H1 (cell line): ENCODE data around the gene CD34. TPM values are rescaled to one million over a fixed set of nuclear protein-coding genes. Genes with fewer than 3 reads are reported as not detected.

ENCODE experiments used
- polyA plus RNA-seq, 7 experiments: library from polyadenylated mRNA; depleted of rRNA in 3 of 7; stranded (reverse) in 5 of 7; unstranded in 2 of 7; fragments of >200 nt in 5 of 7; fragments of 200-250 nt in 2 of 7; gene quantifications; 1 replicate in 5 of 7; 2 replicates in 1 of 7; 4 replicates in 1 of 7; pipeline versions ENCODE4 v1.2.1 to v1.2.3, GENCODE V29; 2011 to 2013; ENCODE audit warnings: missing spikeins in 2 of 7, mixed read lengths in 2 of 7
- total RNA-seq: library from RNA; stranded (reverse); fragmentation: NEBNext Ultra II Directional; extraction: Animal tissue kit (Norgen Biotek cat#: 25700); gene quantifications from 2 replicates; pipeline ENCODE4 v1.2.1, GENCODE V29; 2021
- TF ChIP-seq, protein P1 (sequence below): IDR thresholded peaks from 2 replicates; pipeline ENCODE4 v1.6.1; 2011; ENCODE audit warnings: low read depth, mild to moderate bottlenecking, low read length; ENCODE audit not compliant: insufficient read depth

Gene CD34
- total and polyA plus RNA-seq, 2 of the 8 experiments (the other 6 are each of a cell fraction or from before 2014, with no cell fraction given) = 0.39 to 0.54 TPM

DNA sequence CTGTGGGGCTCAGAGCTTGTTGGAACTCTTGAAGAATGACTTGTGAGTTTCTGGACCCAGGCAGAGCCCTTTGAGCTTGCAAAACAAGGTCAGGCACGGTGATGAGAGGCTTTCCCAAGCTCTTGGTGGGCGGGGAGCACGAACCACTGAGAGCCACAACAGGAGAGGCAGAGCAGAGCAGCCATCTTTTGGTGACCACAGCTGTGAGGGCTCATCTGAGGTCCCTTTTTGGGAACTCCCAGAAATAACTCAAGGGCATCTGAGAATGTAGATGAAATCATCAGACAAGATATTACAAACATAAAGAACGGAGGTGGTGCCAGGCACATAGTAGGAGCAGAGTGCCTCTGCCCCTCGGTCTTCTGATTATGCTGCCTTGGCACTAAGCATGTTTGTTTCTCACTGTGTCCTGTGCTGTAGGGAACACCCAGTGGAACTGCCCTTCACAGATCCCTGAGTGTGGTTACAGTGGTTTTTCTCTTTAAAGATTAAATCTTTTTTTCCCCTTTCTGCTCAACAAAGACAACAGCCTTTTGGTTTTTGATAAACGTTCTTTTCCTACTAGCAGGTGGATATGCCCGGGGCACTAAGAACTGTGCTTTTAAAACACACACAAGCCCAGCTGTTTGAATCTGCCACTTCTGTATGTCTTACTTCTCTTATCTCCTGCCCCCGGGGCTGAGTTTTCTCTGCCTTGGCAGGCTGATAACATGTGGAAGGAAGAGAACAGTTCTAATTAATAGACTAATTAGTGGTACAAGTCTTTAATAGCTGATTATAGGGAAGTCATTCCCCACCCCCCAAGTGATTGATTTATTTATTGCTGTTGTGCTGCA is 37.7 kb downstream of the CD34 start (continued):
- TF ChIP-seq, protein P1, sequence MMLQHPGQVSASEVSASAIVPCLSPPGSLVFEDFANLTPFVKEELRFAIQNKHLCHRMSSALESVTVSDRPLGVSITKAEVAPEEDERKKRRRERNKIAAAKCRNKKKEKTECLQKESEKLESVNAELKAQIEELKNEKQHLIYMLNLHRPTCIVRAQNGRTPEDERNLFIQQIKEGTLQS = no peak
